Activated T-cell treated with anti-CD3 and anti-CD28 coated beads, Interleukin-2, amount 50 U/mL, for 4 hours (primary cell): Measurements from ENCODE around the gene SBF1. TPM values are rescaled to one million over a fixed set of nuclear protein-coding genes. Genes with fewer than 3 reads are reported as not detected.

ENCODE experiments used
- ATAC-seq, 2 donors: fragments of 200-7000 bp; cut with Tn5 transposase; one replicate each; pipeline ENCODE4 v1.10.0; 2021
- DNase-seq: peaks from one replicate; pipeline ENCODE4 v3.0.0-alpha.2; 2020
- H3K27me3 Mint-ChIP-seq: one replicate; pipeline ENCODE4 v1.8.0; 2021; ENCODE audit warnings: low read depth, mixed read lengths
- H3K36me3 Mint-ChIP-seq: one replicate; pipeline ENCODE4 v1.8.0; 2022; ENCODE audit warnings: mixed read lengths; ENCODE audit not compliant: insufficient read depth
- H3K4me1 Mint-ChIP-seq: one replicate; pipeline ENCODE4 v1.8.0; 2021; ENCODE audit warnings: low read depth, mixed read lengths
- H3K4me3 Mint-ChIP-seq: one replicate; pipeline ENCODE4 v1.8.0; 2021; ENCODE audit warnings: mild to moderate bottlenecking, moderate library complexity, mixed read lengths
- H3K9me3 Mint-ChIP-seq: one replicate; pipeline ENCODE4 v1.8.0; 2021; ENCODE audit warnings: mixed read lengths
- total RNA-seq, 3 donors: library from RNA; stranded (reverse); gene quantifications; one replicate each; pipeline ENCODE4 v1.2.1, GENCODE V29; 2021

SBF1 gene
- total RNA-seq, 3 donors from 2014 or later: 128 to 130 (median 129) TPM

GRCh38 chr22:50483106-50483505 lies 8.3 kb upstream of the SBF1 start:
- DNase-seq (no peak), ATAC-seq (no peak)
- Mint-ChIP-seq H3K9me3 (no peaks in the 10 kb centered on the region), H3K27me3 (peaks cover 6% of the 10 kb centered on the region), H3K4me3 (peak overlapping the region; percentile 35), H3K4me1 (peaks cover 2% of the 10 kb centered on the region), H3K36me3 (no peaks in the 10 kb centered on the region)

- Mint-ChIP-seq H3K4me3 (peak overlapping the region; percentile 78), H3K4me1 (peaks cover 2% of the 10 kb centered on the region), H3K27me3 (peaks cover 6% of the 10 kb centered on the region), H3K9me3 (no peaks in the 10 kb centered on the region), H3K36me3 (no peaks in the 10 kb centered on the region)
- no peak for DNase-seq
- peak in 1 of 2 donors; percentile 2 for ATAC-seq
These were observed 7.6 kb upstream of the SBF1 start for GRCh38 chr22:50482107-50483074.

GRCh38 chr22:50481440-50482106 lies 6.7 kb upstream of the SBF1 start, which contains the start of gene ADM2:
ADM2 (plus strand) TSS chr22:50481543; CDS start chr22:50481848, 305 bp downstream.
- H3K4me1 Mint-ChIP-seq: peaks cover 2% of the 10 kb centered on the region
- H3K27me3 Mint-ChIP-seq: peaks cover 6% of the 10 kb centered on the region
- H3K36me3 Mint-ChIP-seq: no peaks in the 10 kb centered on the region
- ATAC-seq: peak; percentile 84 to 87
- DNase-seq: peak; percentile 61
- peak within 1 kb of the TSS; percentile 78 for H3K4me3 Mint-ChIP-seq
- no peaks in the 10 kb centered on the region for H3K9me3 Mint-ChIP-seq

- H3K27me3 Mint-ChIP-seq: peaks cover 5% of the 10 kb centered on the region
- DNase-seq: no peak
- ATAC-seq: no peak
- H3K36me3 Mint-ChIP-seq: no peaks in the 10 kb centered on the region
- peak overlapping the region; percentile 68 for H3K4me3 Mint-ChIP-seq
- H3K9me3 Mint-ChIP-seq: no peaks in the 10 kb centered on the region
- peaks cover 2% of the 10 kb centered on the region for H3K4me1 Mint-ChIP-seq
These were observed 6.2 kb upstream of the SBF1 start for GRCh38 chr22:50481045-50481439.

GRCh38 chr22:50479721-50480120 lies 4.9 kb upstream of the SBF1 start:
- no peak for ATAC-seq
- no peaks in the 10 kb centered on the region for H3K36me3 Mint-ChIP-seq

GRCh38 chr22:50477923-50478322 lies 3.1 kb upstream of the SBF1 start:
- peaks cover 5% of the 10 kb centered on the region for H3K36me3 Mint-ChIP-seq
- no peak for DNase-seq
- no peak overlapping the region for H3K4me3 Mint-ChIP-seq
- no peaks in the 10 kb centered on the region for H3K9me3 Mint-ChIP-seq
- peaks cover 15% of the 10 kb centered on the region for H3K4me1 Mint-ChIP-seq
- no peak for ATAC-seq
- H3K27me3 Mint-ChIP-seq: peaks cover 5% of the 10 kb centered on the region

More at GRCh38 chr22:50479721-50480120, 4.9 kb upstream of the SBF1 start:
- DNase-seq: no peak
- H3K9me3 Mint-ChIP-seq: no peaks in the 10 kb centered on the region
- H3K4me3 Mint-ChIP-seq: peak overlapping the region; percentile 68
- peaks cover 2% of the 10 kb centered on the region for H3K4me1 Mint-ChIP-seq
- H3K27me3 Mint-ChIP-seq: peaks cover 5% of the 10 kb centered on the region

- peak overlapping the region; percentile 49 for H3K4me3 Mint-ChIP-seq
- peaks cover 25% of the 10 kb centered on the region for H3K4me1 Mint-ChIP-seq
- peaks cover 5% of the 10 kb centered on the region for H3K36me3 Mint-ChIP-seq
- peaks cover 5% of the 10 kb centered on the region for H3K27me3 Mint-ChIP-seq
- no peak for DNase-seq
- no peak for ATAC-seq
- H3K9me3 Mint-ChIP-seq: no peaks in the 10 kb centered on the region
These were observed 2.0 kb upstream of the SBF1 start for GRCh38 chr22:50476868-50477267.

GRCh38 chr22:50475652-50476002 lies 792 bp upstream of the SBF1 start:
- ATAC-seq (no peak), DNase-seq (no peak)
- no peaks in the 10 kb centered on the region for H3K9me3 Mint-ChIP-seq
- peak overlapping the region; percentile 75 for H3K4me3 Mint-ChIP-seq
- H3K36me3 Mint-ChIP-seq: peaks cover 5% of the 10 kb centered on the region
- H3K4me1 Mint-ChIP-seq: peaks cover 38% of the 10 kb centered on the region
- H3K27me3 Mint-ChIP-seq: peaks cover 5% of the 10 kb centered on the region

GRCh38 chr22:50473855-50474671 lies 772 bp downstream of the SBF1 start:
- Mint-ChIP-seq H3K36me3 (peaks cover 5% of the 10 kb centered on the region), H3K9me3 (no peaks in the 10 kb centered on the region), H3K4me1 (peaks cover 53% of the 10 kb centered on the region), H3K27me3 (no peaks in the 10 kb centered on the region), H3K4me3 (peak overlapping the region; percentile 92)
- DNase-seq: no peak
- peak; percentile 11 to 13 for ATAC-seq

- H3K4me3 Mint-ChIP-seq: peak overlapping the region; percentile 92
- peaks cover 5% of the 10 kb centered on the region for H3K36me3 Mint-ChIP-seq
- H3K27me3 Mint-ChIP-seq: no peaks in the 10 kb centered on the region
- H3K4me1 Mint-ChIP-seq: peaks cover 61% of the 10 kb centered on the region
- peak; percentile 35 for DNase-seq
- H3K9me3 Mint-ChIP-seq: no peaks in the 10 kb centered on the region
- ATAC-seq: no peak
These were observed 1.7 kb downstream of the SBF1 start for GRCh38 chr22:50473088-50473487.

- no peaks in the 10 kb centered on the region for H3K9me3 Mint-ChIP-seq
- peaks cover 5% of the 10 kb centered on the region for H3K36me3 Mint-ChIP-seq
- peaks cover 61% of the 10 kb centered on the region for H3K4me1 Mint-ChIP-seq
- no peaks in the 10 kb centered on the region for H3K27me3 Mint-ChIP-seq
- peak overlapping the region; percentile 62 for H3K4me3 Mint-ChIP-seq
- DNase-seq (no peak), ATAC-seq (no peak)
These were observed 2.9 kb downstream of the SBF1 start for GRCh38 chr22:50471962-50472361.

- H3K4me3 Mint-ChIP-seq: peak overlapping the region; percentile 65
- H3K9me3 Mint-ChIP-seq: no peaks in the 10 kb centered on the region
- H3K36me3 Mint-ChIP-seq: peaks cover 9% of the 10 kb centered on the region
- no peak for DNase-seq
- H3K4me1 Mint-ChIP-seq: peaks cover 61% of the 10 kb centered on the region
- H3K27me3 Mint-ChIP-seq: no peaks in the 10 kb centered on the region
- no peak for ATAC-seq
These were observed 3.5 kb downstream of the SBF1 start for GRCh38 chr22:50471197-50471847.

GRCh38 chr22:50470491-50470890 lies 4.3 kb downstream of the SBF1 start:
- peaks cover 11% of the 10 kb centered on the region for H3K36me3 Mint-ChIP-seq
- H3K4me3 Mint-ChIP-seq: peak overlapping the region; percentile 65
- DNase-seq (no peak), ATAC-seq (no peak)
- H3K27me3 Mint-ChIP-seq: no peaks in the 10 kb centered on the region
- H3K4me1 Mint-ChIP-seq: peaks cover 59% of the 10 kb centered on the region
- no peaks in the 10 kb centered on the region for H3K9me3 Mint-ChIP-seq
